ENCODE results near the gene CRYL1. TPM values are rescaled to one million over a fixed set of nuclear protein-coding genes. Genes with fewer than 3 reads are reported as not detected.

CRYL1 gene
- total and polyA plus RNA-seq, 2 of the 8 experiments (the other 6 are each of a cell fraction or from before 2014, with no cell fraction given) = 1.9 to 6.4 TPM

DNA sequence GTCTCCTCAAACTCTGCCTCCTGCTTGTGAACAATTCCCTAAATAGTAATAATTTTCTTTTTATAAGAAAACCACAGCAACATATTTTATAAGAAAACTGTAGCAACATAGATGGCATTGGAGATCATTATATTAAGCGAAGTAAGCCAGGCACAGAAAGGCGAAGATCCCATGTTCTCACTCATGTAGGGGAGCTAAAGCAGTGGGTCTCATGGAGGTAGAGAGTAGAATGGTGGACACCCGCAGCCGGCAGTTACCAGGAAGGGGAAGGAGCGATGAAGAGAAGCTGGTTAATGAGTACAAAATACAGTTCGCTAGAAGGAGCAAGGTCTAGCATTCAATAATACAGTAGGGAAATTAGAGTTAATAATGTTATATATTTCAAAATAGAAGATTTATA is 42.9 kb downstream of the CRYL1 start:
- CTCF ChIA-PET (ENCODE audit: partially characterized antibody) = interaction anchor here (0.5 to 1.6 kb wide), 6 partner anchors 8 to 528 kb away, joined by 3 to 5 read pairs (median 3); no protein-coding TSS in a partner anchor
- no peak overlapping the region for H3K14ac ChIP-seq (ENCODE audit: insufficient read length)
- H2AFZ ChIP-seq (ENCODE audit: low read length) = no peak overlapping the region

More for the DNA sequence above, 42.9 kb downstream of the CRYL1 start:
- Histone ChIP-seq H2BK15ac (ENCODE audit: low read length) (no peak overlapping the region), H4K20me1 (replicated peaks in 1 of 2; ENCODE audit: control insufficient read depth in 1 of 2, insufficient read depth in 2 of 2, low read length in 2 of 2) (no peaks in the 10 kb centered on the region), H2BK20ac (ENCODE audit: low read length) (no peak overlapping the region), H3K18ac (ENCODE audit: extremely low read depth, low read length) (no peak overlapping the region), H4K5ac (ENCODE audit: insufficient read length, low read depth, low read length) (no peak overlapping the region), H3K79me1 (ENCODE audit: low read depth, low read length) (no peaks in the 10 kb centered on the region), H3K56ac (replicated peaks; ENCODE audit: insufficient read length, low read depth, low read length) (no peak overlapping the region), H4K8ac (ENCODE audit: extremely low read depth, insufficient read depth, low read length) (peak overlapping the region; percentile 75; the same call in 1 of the 2 replicates), H3K4me2 (ENCODE audit: insufficient read depth in 1 of 2, low read depth in 2 of 2, low read length in 2 of 2) (no peak overlapping the region), H2AK5ac (ENCODE audit: low read depth, low read length) (no peak overlapping the region), H3K4me3 (ENCODE audit: extremely low read depth in 1 of 4, insufficient read depth in 2 of 4, low read depth in 3 of 4, low read length in 4 of 4) (no peak overlapping the region), H3K23ac (ENCODE audit: insufficient read length) (no peak overlapping the region), H3K36me3 (ENCODE audit: control insufficient read depth in 2 of 4, insufficient read depth in 4 of 4, low read length in 3 of 4) (no peaks in the 10 kb centered on the region), H3K27me3 (replicated peaks in 1 of 4; ENCODE audit: control insufficient read depth in 3 of 4, extremely low read depth in 1 of 4, insufficient read depth in 3 of 4, low read length in 3 of 4) (no peaks in the 10 kb centered on the region), H3K9me3 (ENCODE audit: insufficient read depth in 2 of 2, low read depth in 1 of 2, low read length in 1 of 2) (no peaks in the 10 kb centered on the region), H3K79me2 (ENCODE audit: control insufficient read depth in 1 of 2, insufficient read depth in 2 of 2, low read length in 2 of 2) (no peaks in the 10 kb centered on the region), H2BK12ac (ENCODE audit: low read depth, low read length) (no peak overlapping the region), H2BK120ac (replicated peaks; ENCODE audit: low read depth, low read length) (no peak overlapping the region), H3K9ac (replicated peaks in 1 of 4; ENCODE audit: extremely low read depth in 1 of 4, low read depth in 3 of 4, low read length in 3 of 4) (no peak overlapping the region), H2BK5ac (ENCODE audit: low read depth, low read length) (no peak overlapping the region), H3K27ac (ENCODE audit: low read depth, low read length) (no peak overlapping the region), H3K4me1 (replicated peaks in 1 of 4; ENCODE audit: control insufficient read depth in 3 of 4, insufficient read depth in 4 of 4, low read length in 3 of 4) (peaks cover 0 to 6% (median 0%) of the 10 kb centered on the region in 4 experiments; a peak in 1 of 7 replicates), H4K91ac (replicated peaks; ENCODE audit: insufficient read length, low read length) (no peak overlapping the region), H3K4ac (replicated peaks; ENCODE audit: insufficient read length, low read depth, low read length) (no peak overlapping the region), H3K23me2 (ENCODE audit: low read depth, low read length) (0 out of 2 replicates have a peak, but pooled peaks cover 3% of the 10 kb centered on the region)
- POLR2A ChIA-PET (ENCODE audit: partially characterized antibody) = no interaction called here
- DNase-seq (ENCODE audit: low read depth in 1 of 2, low spot score in 2 of 2) (no peak), FAIRE-seq (no peak)
- WGBS, 2 experiments (ENCODE audit: extremely low coverage in 1 of 2, insufficient coverage in 1 of 2, insufficient read length in 1 of 2, insufficient replicate concordance in 2 of 2, low coverage in 1 of 2, low lambda C conversion rate in 2 of 2, missing lambda C conversion rate in 1 of 2) = 87% methylated on average over 6 of the region's 6 CpGs; no CpG with 5 or more reads in 1 of the 2 experiments
- TF ChIP-seq, protein P1, sequence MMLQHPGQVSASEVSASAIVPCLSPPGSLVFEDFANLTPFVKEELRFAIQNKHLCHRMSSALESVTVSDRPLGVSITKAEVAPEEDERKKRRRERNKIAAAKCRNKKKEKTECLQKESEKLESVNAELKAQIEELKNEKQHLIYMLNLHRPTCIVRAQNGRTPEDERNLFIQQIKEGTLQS (IDR thresholded peaks at IDR 0.05; ENCODE audit: insufficient read depth, low read depth, low read length) = no peak
- TF ChIP-seq SP2 (IDR thresholded peaks at IDR 0.05; ENCODE audit: low read length) = no peak
- TF ChIP-seq RBBP5 (IDR thresholded peaks at IDR 0.05; ENCODE audit: borderline replicate concordance, low read depth, low read length) = no peak
- TF ChIP-seq, protein P2, sequence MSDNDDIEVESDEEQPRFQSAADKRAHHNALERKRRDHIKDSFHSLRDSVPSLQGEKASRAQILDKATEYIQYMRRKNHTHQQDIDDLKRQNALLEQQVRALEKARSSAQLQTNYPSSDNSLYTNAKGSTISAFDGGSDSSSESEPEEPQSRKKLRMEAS (IDR thresholded peaks at IDR 0.05) = no peak
- TF ChIP-seq TAF7 (optimal IDR thresholded peaks at IDR 0.05; ENCODE audit: borderline replicate concordance, low read depth, low read length) = no peak
- no peak for TF ChIP-seq HDAC6 (IDR thresholded peaks at IDR 0.05; ENCODE audit: low read depth, low read length)
- no peak for TF ChIP-seq JUN (IDR thresholded peaks at IDR 0.05; ENCODE audit: low read depth, low read length)
- no peak for TF ChIP-seq BACH1 (IDR thresholded peaks at IDR 0.05; ENCODE audit: low read length)
- TF ChIP-seq, protein P3, sequence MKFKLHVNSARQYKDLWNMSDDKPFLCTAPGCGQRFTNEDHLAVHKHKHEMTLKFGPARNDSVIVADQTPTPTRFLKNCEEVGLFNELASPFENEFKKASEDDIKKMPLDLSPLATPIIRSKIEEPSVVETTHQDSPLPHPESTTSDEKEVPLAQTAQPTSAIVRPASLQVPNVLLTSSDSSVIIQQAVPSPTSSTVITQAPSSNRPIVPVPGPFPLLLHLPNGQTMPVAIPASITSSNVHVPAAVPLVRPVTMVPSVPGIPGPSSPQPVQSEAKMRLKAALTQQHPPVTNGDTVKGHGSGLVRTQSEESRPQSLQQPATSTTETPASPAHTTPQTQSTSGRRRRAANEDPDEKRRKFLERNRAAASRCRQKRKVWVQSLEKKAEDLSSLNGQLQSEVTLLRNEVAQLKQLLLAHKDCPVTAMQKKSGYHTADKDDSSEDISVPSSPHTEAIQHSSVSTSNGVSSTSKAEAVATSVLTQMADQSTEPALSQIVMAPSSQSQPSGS (IDR thresholded peaks at IDR 0.05; ENCODE audit: low read length) = no peak
- TF ChIP-seq FOSL1 (IDR thresholded peaks at IDR 0.05; ENCODE audit: insufficient read depth, low read depth, low read length) = no peak
- TF ChIP-seq RAD21 (IDR thresholded peaks at IDR 0.05 in 1 of 2, conservative IDR thresholded peaks at IDR 0.05 in 1 of 2; ENCODE audit: low read depth in 2 of 2, low read length in 2 of 2) = no peak
